Adrenal gland (tissue), 5 donors: Measurements from ENCODE around the gene RAB27A.

Experiments
- CTCF ChIP-seq, 6 experiments: fragments of 450-650 bp in 4 of 6; fragments of 200-600 bp in 2 of 6; sonication (generic) in 1 of 6; IDR thresholded peaks; 1 replicate in 5 of 6; 2 replicates in 1 of 6; pipeline versions ENCODE4 v1.5.1 to v1.8.0; 2016 to 2021; ENCODE audit warnings: antibody characterized with exemption in 6 of 6, mild to moderate bottlenecking in 2 of 6, moderate library complexity in 1 of 6
- POLR2A ChIP-seq, 2 donors: fragments of 450-650 bp; IDR thresholded peaks; one replicate each; pipeline ENCODE4 v1.6.1; 2017; ENCODE audit warnings: antibody characterized with exemption in 2 of 2, mild to moderate bottlenecking in 2 of 2, moderate library complexity in 1 of 2
- donor health status: DM: no; HTN: no; CAD: no.

DNA sequence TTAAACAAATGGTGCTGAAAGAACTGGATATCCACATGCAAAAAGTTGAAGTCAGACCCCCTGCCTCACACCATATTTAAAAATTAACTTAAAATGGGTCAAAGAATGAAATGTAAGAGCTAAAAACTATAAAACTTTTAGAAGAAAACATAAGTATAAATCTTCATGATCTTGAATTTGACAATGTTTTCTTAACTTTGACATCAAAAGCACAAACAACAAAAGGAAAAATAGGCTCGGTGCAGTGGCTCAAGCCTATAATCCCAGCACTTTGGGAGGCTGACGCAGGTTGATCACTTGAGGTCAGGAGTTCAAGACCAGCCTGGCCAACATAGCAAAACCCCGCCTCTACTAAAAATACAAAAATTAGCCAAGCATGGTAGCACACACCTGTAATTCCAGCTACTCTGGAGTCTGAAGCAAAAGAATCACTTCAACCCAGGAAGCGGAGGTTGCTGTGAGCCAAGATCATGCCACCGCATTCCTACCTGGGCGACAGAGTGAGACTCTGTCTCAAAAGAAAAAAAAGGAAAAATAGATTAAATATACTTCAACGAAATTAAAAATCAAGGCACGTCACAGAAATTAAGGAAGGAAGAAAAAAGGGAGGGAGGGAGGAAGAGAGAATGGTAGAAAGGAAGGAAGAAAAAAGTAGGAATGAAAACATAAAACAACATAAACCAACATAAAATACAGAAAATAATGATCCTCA, 1.5 kb downstream of the RAB27A start:
- TF ChIP-seq CTCF (IDR thresholded peaks at IDR 0.05) = no peak
- no peak for TF ChIP-seq POLR2A (IDR thresholded peaks at IDR 0.05)
